HG03469 (cell line): ENCODE results near the gene FUCA1.
"Not testable (repeated sequence)": the region's sequence is repeated elsewhere in the genome, so short reads cannot be mapped to it uniquely, and the experiment has no call there.

Experiments used
- ATAC-seq: cut with Tn5 transposase; IDR thresholded peaks from one replicate; pipeline ENCODE4 v1.9.1; 2021; ENCODE audit warnings: mild to moderate bottlenecking, moderate library complexity, moderate number of reproducible peaks; ENCODE audit not compliant: unreplicated experiment

FUCA1 gene

GRCh38 chr1:23867895-23868556 lies at the start of gene FUCA1:
Gene FUCA1, minus strand, starts transcription at chr1:23868290. Its CDS starts 4 bp downstream, at chr1:23868286.
- peak; percentile 82 for ATAC-seq

- no peak for ATAC-seq
These were observed 48.4 kb upstream of the FUCA1 start for GRCh38 chr1:23916209-23917131.

GRCh38 chr1:23915466-23915865 lies 47.4 kb upstream of the FUCA1 start:
- ATAC-seq: no peak

GRCh38 chr1:23914921-23915320 lies 46.8 kb upstream of the FUCA1 start:
- ATAC-seq: no peak

GRCh38 chr1:23913212-23913880 lies 45.3 kb upstream of the FUCA1 start, which contains the start of gene CNR2:
Gene CNR2, minus strand, starts transcription at chr1:23913362. Its CDS starts 37,745 bp downstream, at chr1:23875617.
- no peak for ATAC-seq

GRCh38 chr1:23911921-23912320 lies 43.8 kb upstream of the FUCA1 start:
- ATAC-seq: no peak

GRCh38 chr1:23910553-23911246 lies 42.6 kb upstream of the FUCA1 start:
- ATAC-seq: no peak

GRCh38 chr1:23910144-23910543 lies 42.1 kb upstream of the FUCA1 start:
- ATAC-seq: no peak

GRCh38 chr1:23909412-23909811 lies 41.3 kb upstream of the FUCA1 start:
- no peak for ATAC-seq

GRCh38 chr1:23908453-23909341 lies 40.6 kb upstream of the FUCA1 start:
- no peak for ATAC-seq

- no peak for ATAC-seq
These were observed 38.6 kb upstream of the FUCA1 start for GRCh38 chr1:23906731-23907130.

GRCh38 chr1:23905461-23906025 lies 37.5 kb upstream of the FUCA1 start:
- no peak for ATAC-seq

GRCh38 chr1:23904748-23905357 lies 36.8 kb upstream of the FUCA1 start:
- peak; percentile 23 for ATAC-seq

GRCh38 chr1:23903754-23904153 lies 35.7 kb upstream of the FUCA1 start:
- no peak for ATAC-seq

GRCh38 chr1:23902321-23903278 lies 34.5 kb upstream of the FUCA1 start:
- no peak for ATAC-seq

GRCh38 chr1:23900017-23900416 lies 31.9 kb upstream of the FUCA1 start:
- not testable (repeated sequence) for ATAC-seq

- no peak for ATAC-seq
These were observed 31.0 kb upstream of the FUCA1 start for GRCh38 chr1:23899070-23899469.

- no peak for ATAC-seq
These were observed 29.0 kb upstream of the FUCA1 start for GRCh38 chr1:23897083-23897482.
